Panc1 (cell line): ENCODE measurements around the gene MAJIN.

Experiments used
- POLR2AphosphoS5 ChIP-seq: IDR thresholded peaks from 2 replicates; pipeline ENCODE4 v1.6.1; 2012; ENCODE audit warnings: mild to moderate bottlenecking, low read depth, low read length, moderate library complexity
- TCF7L2 ChIP-seq: IDR thresholded peaks from 2 replicates; pipeline ENCODE4 v1.6.1; 2011; ENCODE audit warnings: mild to moderate bottlenecking, low read depth, low read length, inconsistent platforms

DNA sequence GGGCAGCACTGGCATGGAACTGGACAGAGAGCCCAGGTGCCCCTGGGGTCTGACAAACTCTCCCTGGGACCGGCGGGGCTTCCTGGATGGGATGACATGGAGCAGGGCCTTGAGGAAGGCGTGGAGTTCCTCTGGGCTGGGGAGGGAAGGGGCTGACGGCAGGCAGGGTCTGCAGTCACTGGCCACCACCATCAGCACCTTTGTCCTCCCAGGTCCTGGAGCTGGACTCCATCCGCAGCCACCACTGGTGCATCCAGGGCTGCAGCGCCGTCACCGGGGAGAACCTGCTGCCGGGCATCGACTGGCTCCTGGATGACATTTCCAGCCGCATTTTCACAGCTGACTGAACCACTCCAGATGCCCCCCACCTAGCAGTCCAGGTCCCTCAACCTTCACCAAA, 49.6 kb upstream of the MAJIN start:
- no peak for TF ChIP-seq TCF7L2
- no peak for TF ChIP-seq POLR2AphosphoS5
